ENCODE measurements around the gene C3orf85. TPM values are rescaled to one million over a fixed set of nuclear protein-coding genes. Genes with fewer than 3 reads are reported as not detected.

Gene C3orf85
- total RNA-seq, 2 donors from 2014 or later = not detected

DNA sequence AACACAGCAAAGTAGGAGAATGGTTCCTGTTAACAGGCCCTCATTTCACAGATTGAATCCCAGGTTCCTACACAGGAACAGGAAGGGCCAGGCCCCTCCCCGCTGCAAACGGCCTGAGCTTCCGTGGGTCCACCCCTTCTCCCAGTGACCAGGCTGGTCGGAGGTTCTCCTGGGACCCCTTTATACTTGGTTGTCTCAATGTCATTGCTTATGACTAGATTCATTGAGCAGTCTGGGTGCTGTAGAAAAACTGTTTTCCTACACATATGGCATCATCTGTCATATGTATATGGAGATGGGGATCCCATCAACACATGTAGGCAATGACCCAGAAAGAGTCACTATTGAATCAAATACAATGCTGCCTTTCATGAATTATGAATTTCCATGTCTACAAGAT, 3.8 kb downstream of the C3orf85 start:
- DNase-seq (ENCODE audit: low spot score) = no peak
- intact Hi-C loops (cut with DNase I) = no loop called here

GRCh38 chr3:109143646-109144045, 7.1 kb downstream of the C3orf85 start:
- intact Hi-C loops (cut with DNase I) = no loop called here
- DNase-seq (ENCODE audit: low spot score) = no peak

DNA sequence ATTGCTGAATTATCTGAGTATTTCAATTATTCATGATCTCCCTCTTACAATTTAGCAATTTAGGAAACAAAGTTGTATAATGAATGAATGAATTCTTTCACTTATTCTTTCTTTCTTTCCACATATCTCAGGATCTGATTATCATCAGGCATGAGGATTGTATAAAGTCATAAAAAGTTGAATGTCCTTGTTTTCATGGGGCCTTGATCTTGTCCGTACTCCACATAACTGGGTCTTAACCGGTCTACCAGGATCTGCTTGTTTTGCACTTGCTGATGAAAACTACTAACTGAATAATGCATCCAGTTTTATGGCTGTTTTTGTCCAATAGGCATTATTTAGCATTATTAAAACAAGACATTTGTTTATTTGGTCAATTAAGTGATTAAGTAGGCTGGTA, 12.6 kb downstream of the C3orf85 start:
- intact Hi-C loops (cut with DNase I) = no loop called here
- no peak for DNase-seq (ENCODE audit: low spot score)

GRCh38 chr3:109152320-109152719, 15.8 kb downstream of the C3orf85 start:
- no peak for DNase-seq (ENCODE audit: low spot score)
- intact Hi-C loops (cut with DNase I) = no loop called here

DNA sequence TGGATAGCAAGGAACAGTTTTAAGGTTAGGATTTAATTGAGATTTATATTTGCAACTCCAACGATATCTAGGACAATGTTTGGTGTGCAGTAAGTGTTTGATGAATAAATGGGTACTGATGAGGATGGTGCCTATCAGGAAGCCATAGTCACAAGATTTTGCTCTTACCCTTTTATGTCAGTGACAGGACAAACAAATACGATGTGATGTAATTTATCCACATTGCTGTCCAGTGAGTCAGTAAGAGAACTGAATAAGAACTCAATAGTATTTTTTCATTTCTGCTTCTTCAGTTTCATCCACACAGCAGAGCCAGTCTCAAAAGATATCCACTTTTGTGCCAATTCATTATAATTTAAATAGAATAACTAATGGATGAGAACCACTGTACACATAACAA, 18.5 kb downstream of the C3orf85 start:
- intact Hi-C loops (cut with DNase I) = no loop called here

GRCh38 chr3:109155828-109156227, 19.3 kb downstream of the C3orf85 start:
- no peak for DNase-seq (ENCODE audit: low spot score)
- intact Hi-C loops (cut with DNase I) = no loop called here

More for the DNA sequence above, 18.5 kb downstream of the C3orf85 start:
- DNase-seq (ENCODE audit: low spot score) = no peak

- intact Hi-C loops (cut with DNase I) = loop anchor here in 1 of 2 donors (10.0 kb wide), 1 partner anchor 1733 kb away; no protein-coding TSS in a partner anchor
- no peak for DNase-seq (ENCODE audit: low spot score)
Observed at GRCh38 chr3:109161487-109162123, 25.1 kb downstream of the C3orf85 start.

DNA sequence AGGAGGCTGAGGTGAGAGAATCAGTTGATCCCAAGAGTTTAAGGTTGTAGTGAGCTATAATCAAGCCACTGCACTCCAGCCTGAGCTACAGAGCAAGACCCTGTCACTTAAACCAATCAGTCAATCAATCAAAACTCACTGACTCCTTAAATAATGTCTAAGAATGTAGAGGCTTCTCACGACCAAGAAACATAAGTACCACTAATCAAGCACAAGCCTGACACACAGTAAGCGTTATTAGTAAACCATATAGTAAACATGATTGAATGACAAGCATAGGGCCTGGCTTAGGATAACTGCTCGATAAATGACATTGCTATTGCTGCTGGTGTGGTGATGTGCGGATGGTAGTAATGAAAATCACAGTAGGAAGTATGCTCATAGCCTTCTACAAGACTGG, 29.4 kb downstream of the C3orf85 start:
- DNase-seq (ENCODE audit: low spot score) = no peak
- intact Hi-C loops (cut with DNase I) = loop anchor here in 1 of 2 donors (10.0 kb wide), 1 partner anchor 1729 kb away; no protein-coding TSS in a partner anchor

DNA sequence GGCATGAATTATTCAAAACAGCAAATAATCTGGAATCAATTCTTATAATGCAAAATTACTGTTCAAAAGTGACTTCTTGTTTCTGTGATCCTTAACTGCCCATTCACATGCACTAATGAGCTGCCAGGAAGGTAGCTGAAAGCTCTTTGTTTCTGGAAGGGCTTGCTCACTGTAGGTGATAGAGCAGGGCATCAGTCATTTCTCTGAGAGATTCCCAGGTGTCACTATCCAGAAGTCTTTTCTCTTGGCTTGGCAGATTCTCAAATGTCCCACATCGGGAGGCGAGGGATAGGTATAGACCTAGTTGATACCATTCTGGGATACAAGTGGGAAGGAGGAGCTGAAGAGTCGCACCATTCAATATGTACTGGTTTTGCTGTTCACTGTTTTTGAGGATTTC, 35.0 kb downstream of the C3orf85 start:
- intact Hi-C loops (cut with DNase I) = no loop called here
- no peak for DNase-seq (ENCODE audit: low spot score)

- intact Hi-C loops (cut with DNase I) = no loop called here
- DNase-seq (ENCODE audit: low spot score) = no peak
Observed at GRCh38 chr3:109175411-109175810, 38.9 kb downstream of the C3orf85 start.

DNA sequence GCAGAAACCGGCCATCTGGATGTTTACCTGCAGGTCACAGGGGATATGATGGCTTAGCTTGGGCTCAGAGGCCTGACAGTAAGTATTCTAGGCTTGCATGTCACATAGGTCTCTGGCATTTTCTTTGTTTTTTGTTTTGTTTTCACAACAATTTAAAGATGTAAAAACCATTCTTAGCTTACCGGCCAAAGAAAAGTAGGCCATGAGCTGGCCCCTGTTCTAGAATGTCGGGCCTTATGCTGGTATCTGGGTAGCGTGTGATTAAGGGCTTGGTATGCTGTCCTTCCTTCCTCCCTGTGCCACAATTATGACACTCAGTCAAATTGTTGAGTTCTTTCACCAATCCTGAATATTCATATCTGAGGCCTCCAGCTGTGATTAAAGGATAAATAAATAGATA, 40.2 kb downstream of the C3orf85 start:
- intact Hi-C loops (cut with DNase I) = no loop called here
- no peak for DNase-seq (ENCODE audit: low spot score)

GRCh38 chr3:109177908-109178307, 41.4 kb downstream of the C3orf85 start:
- intact Hi-C loops (cut with DNase I) = no loop called here
- no peak for DNase-seq (ENCODE audit: low spot score)

DNA sequence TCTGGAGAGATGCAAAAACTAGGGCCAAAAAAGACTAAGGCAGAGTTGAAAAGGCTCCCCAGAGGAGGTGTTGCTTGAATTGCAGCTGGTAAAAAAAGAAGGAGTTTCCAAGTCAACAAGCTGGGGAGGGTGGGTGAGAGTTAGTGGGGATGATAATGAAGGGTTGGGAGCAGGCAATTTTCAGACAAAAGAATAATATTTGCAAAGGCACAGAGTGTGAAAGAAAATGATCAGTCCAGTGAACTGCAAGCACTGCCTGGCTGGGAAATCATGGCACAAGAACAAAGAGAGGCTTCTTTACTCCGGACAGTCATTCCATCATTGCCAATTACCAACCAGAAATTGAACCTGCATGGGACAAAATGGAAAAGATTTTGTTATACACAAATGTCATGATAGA, 42.2 kb downstream of the C3orf85 start:
- intact Hi-C loops (cut with DNase I) = no loop called here
- no peak for DNase-seq (ENCODE audit: low spot score)

DNA sequence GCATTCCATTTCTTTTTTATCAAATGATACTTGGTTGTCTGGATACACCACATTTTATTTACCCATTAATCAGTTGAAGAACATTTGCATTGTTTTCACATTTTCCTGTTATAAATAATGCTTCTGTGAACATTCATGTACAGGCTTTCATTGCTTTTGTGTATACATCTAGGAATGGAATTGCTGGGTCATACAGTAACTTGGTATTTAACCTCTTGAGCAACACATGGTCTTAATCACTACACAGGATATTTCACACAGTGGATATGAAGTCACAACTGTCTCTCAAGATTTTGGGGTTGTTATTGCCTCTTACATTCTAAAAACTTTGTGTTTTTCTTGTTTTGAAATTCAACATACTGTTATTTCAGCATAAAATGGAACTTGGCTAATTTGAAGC, 48.2 kb downstream of the C3orf85 start:
- DNase-seq (ENCODE audit: low spot score) = no peak
- intact Hi-C loops (cut with DNase I) = no loop called here

DNA sequence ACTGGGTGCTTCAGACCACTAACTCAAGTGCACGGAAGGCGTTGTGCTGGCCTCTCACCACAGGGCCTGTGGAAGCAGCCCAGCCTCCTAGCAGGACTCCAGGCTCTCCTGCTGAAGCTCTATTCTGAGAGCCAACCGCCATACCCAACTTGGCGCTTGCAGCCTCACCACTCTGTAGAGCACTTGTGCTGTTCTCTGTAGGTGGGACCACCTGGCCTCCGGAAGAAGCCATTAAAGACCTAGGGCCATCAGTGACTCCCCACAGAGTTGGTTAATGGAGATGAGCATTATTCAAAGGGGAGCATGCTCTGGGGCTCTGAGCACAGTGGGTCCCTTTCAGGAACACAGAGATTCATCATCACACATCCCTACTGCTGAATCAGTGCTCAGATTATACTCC, 50.9 kb downstream of the C3orf85 start:
- intact Hi-C loops (cut with DNase I) = no loop called here
- DNase-seq (ENCODE audit: low spot score) = no peak

DNA sequence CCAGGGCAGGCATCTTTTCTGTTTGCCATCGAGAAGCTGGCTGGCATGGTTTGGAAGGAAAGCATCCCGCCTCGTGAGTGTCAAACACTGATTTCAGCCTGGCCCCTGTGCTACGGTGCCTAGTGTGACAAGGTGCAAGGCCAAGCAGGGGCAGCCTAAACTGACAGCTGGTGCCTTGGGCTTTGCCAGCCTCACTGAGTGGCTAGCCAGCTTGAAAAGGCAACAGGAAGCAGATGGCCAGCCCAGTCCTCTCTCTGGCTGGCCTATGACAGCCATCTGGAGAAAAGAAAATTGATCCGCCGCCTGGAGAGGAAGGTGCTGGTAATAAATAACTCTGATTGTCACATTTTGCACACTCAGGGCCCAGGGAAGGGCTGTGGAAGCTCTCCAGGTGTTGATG, 52.2 kb downstream of the C3orf85 start:
- DNase-seq (ENCODE audit: low spot score) = no peak
- intact Hi-C loops (cut with DNase I) = no loop called here

GRCh38 chr3:109191421-109191820, 54.9 kb downstream of the C3orf85 start:
- intact Hi-C loops (cut with DNase I) = no loop called here
- no peak for DNase-seq (ENCODE audit: low spot score)

DNA sequence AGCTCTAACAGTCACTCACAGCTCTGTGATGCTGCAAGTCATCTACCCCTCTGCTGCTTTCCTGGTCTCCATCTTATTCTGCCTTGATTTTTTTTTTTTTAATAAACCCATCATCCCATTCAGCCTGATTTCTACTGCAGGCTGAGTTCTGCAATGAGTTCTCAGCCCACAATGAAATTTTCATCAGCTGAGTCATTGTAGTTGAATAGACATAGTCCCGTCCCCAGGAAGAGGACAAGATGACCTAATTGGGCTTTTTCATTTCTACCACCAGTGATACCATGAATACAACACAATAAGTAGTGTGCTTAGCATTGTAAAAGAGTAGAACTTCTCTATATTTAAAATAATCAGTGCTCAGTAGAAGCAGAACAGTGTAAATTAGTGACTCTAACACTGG, 59.3 kb downstream of the C3orf85 start:
- intact Hi-C loops (cut with DNase I) = no loop called here
- no peak for DNase-seq (ENCODE audit: low spot score)

Data from posterior vena cava (tissue), 2 donors.